Fibroblast of lung (primary cell): Measurements from ENCODE around the gene LRRFIP1. TPM values are rescaled to one million over a fixed set of nuclear protein-coding genes. Genes with fewer than 3 reads are reported as not detected.

Experiments
- DNase-seq, 2 donors: peaks; one replicate each; pipeline versions ENCODE4 v3.0.0 to v3.0.0-alpha.2; 2010; ENCODE audit warnings: low read depth in 2 of 2
- H2AFZ ChIP-seq: 2 replicates; pipeline ENCODE4 v1.5.1; 2012; ENCODE audit warnings: low read length, control low read depth, inconsistent platforms
- H3K27ac ChIP-seq: 2 replicates; pipeline ENCODE4 v1.5.1; 2011; ENCODE audit warnings: low read length, control low read depth; ENCODE audit not compliant: insufficient read depth
- H3K27me3 ChIP-seq: 2 replicates; pipeline ENCODE4 v1.5.1; 2011; ENCODE audit warnings: mild to moderate bottlenecking, low read length; ENCODE audit not compliant: control insufficient read depth, insufficient read depth
- H3K36me3 ChIP-seq: 2 replicates; pipeline ENCODE4 v1.5.1; 2011; ENCODE audit warnings: low read length; ENCODE audit not compliant: control insufficient read depth, insufficient read depth
- H3K4me1 ChIP-seq: 2 replicates; pipeline ENCODE4 v1.5.1; 2011; ENCODE audit warnings: low read length; ENCODE audit not compliant: control insufficient read depth, insufficient read depth; ENCODE audit errors: extremely low read depth
- H3K4me2 ChIP-seq: 2 replicates; pipeline ENCODE4 v1.5.1; 2011; ENCODE audit warnings: low read length, control low read depth; ENCODE audit not compliant: insufficient read depth; ENCODE audit errors: extremely low read depth
- H3K4me3 ChIP-seq, 4 experiments: fragments of 200-600 bp in 1 of 4; sonication (generic) in 1 of 4; replicated peaks in 1 of 4; 2 replicates each; pipeline ENCODE4 v1.5.1; 2011 to 2016; ENCODE audit warnings: low read length in 4 of 4, low read depth in 3 of 4, mild to moderate bottlenecking in 3 of 4, control low read depth in 2 of 4, inconsistent platforms in 1 of 4, mixed read lengths in 1 of 4; ENCODE audit not compliant: insufficient read depth in 1 of 4; ENCODE audit errors: control extremely low read depth in 1 of 4
- H3K79me2 ChIP-seq: 2 replicates; pipeline ENCODE4 v1.5.1; 2012; ENCODE audit warnings: mild to moderate bottlenecking, low read length, inconsistent platforms; ENCODE audit not compliant: control insufficient read depth, insufficient read depth
- H3K9ac ChIP-seq: 2 replicates; pipeline ENCODE4 v1.5.1; 2011; ENCODE audit warnings: mild to moderate bottlenecking, low read length, control low read depth; ENCODE audit not compliant: insufficient read depth
- H3K9me3 ChIP-seq: 2 replicates; pipeline ENCODE4 v1.5.1; 2012; ENCODE audit warnings: low read depth, low read length; ENCODE audit not compliant: control insufficient read depth, insufficient read depth
- H4K20me1 ChIP-seq: 2 replicates; pipeline ENCODE4 v1.5.1; 2011; ENCODE audit warnings: low read length; ENCODE audit not compliant: control insufficient read depth, insufficient read depth; ENCODE audit errors: extremely low read depth
- EZH2 ChIP-seq: IDR thresholded peaks from 2 replicates; pipeline ENCODE4 v1.5.1; 2012; ENCODE audit warnings: low read length, control low read depth, mild to moderate bottlenecking; ENCODE audit errors: missing control alignments
- polyA plus RNA-seq, 2 donors: library from polyadenylated mRNA; depleted of rRNA in 1 of 2; stranded (reverse) in 1 of 2; unstranded in 1 of 2; fragments of >200 nt; gene quantifications; 2 replicates each; pipeline ENCODE4 v1.2.1, GENCODE V29; 2011 to 2012; ENCODE audit warnings: missing spikeins in 1 of 2
- total RNA-seq: library from RNA; depleted of rRNA; stranded (reverse); fragments of >200 nt; gene quantifications from 2 replicates; pipeline ENCODE4 v1.2.1, GENCODE V29; 2014
- TF ChIP-seq, protein P1 (sequence below), 2 donors: IDR thresholded peaks in 1 of 2; conservative IDR thresholded peaks in 1 of 2; 1 replicate in 1 of 2; 2 replicates in 1 of 2; pipeline ENCODE4 v1.5.1; 2011 to 2012; ENCODE audit warnings: low read length in 2 of 2, control low read depth in 1 of 2, inconsistent platforms in 1 of 2, low read depth in 1 of 2, mild to moderate bottlenecking in 1 of 2

Gene LRRFIP1
- total and polyA plus RNA-seq, 2 donors (not counting 1 experiment from before 2014, with no cell fraction given) = 58.1 to 113 TPM

DNA sequence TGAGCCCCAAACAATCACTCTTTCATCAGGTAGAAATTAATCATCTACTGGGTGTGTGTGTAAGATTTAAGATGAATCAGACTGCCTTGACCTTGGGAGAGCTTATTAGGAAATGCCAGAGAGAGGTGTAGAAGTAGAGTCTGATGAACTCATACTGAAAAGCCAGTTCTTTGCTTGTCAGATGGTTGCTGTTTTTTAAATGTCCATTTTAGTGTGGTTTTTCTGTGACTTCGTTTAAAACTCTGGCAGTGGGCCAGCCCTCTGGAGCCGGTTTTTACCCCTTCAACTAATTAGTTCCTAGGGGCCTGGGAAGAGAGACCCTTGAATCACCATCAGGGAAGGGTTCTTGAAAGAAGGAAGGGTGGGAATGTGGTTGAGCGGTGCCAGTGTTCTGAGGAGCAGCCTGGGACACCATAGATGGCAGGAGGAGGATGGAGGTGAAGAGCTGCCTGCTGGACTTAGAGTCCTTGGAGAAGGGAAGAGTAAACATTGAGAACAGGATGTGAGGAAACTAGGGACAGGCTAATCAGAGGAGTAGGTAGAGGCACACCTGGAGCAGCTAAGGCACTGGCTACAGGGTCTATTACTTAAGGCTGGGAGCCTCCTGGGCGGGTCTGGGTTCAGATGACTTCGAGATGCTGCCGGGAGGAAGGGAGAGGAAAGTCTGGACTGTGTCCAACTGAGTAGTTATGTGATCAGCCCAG, 66.1 kb downstream of the LRRFIP1 start:
- H4K20me1 ChIP-seq = no peaks in the 10 kb centered on the region
- H2AFZ ChIP-seq = no peak overlapping the region
- H3K9ac ChIP-seq = peak overlapping the region; percentile 99
- no peaks in the 10 kb centered on the region for H3K9me3 ChIP-seq
- peak overlapping the region; percentile 96 for H3K4me2 ChIP-seq
- peaks cover 55% of the 10 kb centered on the region for H3K79me2 ChIP-seq
- no peak for TF ChIP-seq EZH2
- TF ChIP-seq, protein P1, sequence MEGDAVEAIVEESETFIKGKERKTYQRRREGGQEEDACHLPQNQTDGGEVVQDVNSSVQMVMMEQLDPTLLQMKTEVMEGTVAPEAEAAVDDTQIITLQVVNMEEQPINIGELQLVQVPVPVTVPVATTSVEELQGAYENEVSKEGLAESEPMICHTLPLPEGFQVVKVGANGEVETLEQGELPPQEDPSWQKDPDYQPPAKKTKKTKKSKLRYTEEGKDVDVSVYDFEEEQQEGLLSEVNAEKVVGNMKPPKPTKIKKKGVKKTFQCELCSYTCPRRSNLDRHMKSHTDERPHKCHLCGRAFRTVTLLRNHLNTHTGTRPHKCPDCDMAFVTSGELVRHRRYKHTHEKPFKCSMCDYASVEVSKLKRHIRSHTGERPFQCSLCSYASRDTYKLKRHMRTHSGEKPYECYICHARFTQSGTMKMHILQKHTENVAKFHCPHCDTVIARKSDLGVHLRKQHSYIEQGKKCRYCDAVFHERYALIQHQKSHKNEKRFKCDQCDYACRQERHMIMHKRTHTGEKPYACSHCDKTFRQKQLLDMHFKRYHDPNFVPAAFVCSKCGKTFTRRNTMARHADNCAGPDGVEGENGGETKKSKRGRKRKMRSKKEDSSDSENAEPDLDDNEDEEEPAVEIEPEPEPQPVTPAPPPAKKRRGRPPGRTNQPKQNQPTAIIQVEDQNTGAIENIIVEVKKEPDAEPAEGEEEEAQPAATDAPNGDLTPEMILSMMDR (conservative IDR thresholded peaks at IDR 0.05 in 1 of 2, IDR thresholded peaks at IDR 0.05 in 1 of 2; ENCODE audit: low read depth in 1 of 2, low read length in 2 of 2) = no peak
- peaks cover 33% of the 10 kb centered on the region for H3K4me1 ChIP-seq
- H3K4me3 ChIP-seq = peak overlapping the region; percentile 78 to 88 (median 80)
- peak overlapping the region; percentile 95 for H3K27ac ChIP-seq
- H3K27me3 ChIP-seq = no peaks in the 10 kb centered on the region
- DNase-seq = peak; percentile 61 to 81
- no peaks in the 10 kb centered on the region for H3K36me3 ChIP-seq

DNA sequence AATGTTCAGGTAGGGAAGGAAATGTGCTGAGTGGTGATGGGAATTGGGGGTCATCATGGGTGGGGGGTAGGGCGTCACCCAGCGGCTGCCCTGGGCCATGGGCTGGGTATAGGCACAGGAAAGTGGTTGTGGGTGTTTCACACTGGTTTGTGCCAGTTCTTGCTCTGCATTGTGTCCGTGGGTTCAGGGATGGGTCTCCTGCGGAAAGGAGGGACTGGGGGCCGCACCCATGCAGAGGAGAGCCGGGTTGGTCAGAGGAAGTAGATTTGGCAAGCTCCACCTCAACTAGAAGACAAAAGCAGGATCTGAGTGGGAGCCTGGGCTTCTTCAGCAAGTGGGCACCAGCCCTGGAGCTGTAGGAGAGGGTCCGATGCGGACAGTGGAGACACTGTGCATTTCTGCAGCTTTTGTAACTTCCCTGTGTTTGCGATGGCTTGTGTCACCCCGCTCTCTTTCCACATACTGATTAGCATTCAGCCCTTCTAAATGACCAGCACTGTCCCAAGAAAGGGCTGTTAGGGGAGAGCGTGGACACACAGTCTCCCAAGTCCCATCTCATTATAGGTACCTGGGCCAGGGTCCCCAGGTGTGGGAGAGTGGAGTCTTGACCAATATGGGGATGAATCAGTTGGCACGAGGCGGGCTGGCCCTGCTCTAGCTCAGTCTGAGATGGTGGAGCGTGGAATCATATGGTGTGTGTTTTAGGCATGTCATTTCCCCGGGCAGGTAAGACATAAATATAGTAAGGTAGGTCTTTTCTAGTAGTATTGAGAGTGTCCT, 67.2 kb downstream of the LRRFIP1 start:
- H3K79me2 ChIP-seq = peaks cover 64% of the 10 kb centered on the region
- peaks cover 24% of the 10 kb centered on the region for H3K4me1 ChIP-seq
- peak overlapping the region in 2 of 4 experiments; percentile 9 to 88 for H3K4me3 ChIP-seq
- peak overlapping the region; percentile 95 for H3K27ac ChIP-seq
- no peak for TF ChIP-seq EZH2
- TF ChIP-seq, protein P1 (conservative IDR thresholded peaks at IDR 0.05 in 1 of 2, IDR thresholded peaks at IDR 0.05 in 1 of 2; ENCODE audit: low read depth in 1 of 2, low read length in 2 of 2) = no peak
- peak overlapping the region; percentile 96 for H3K4me2 ChIP-seq
- peaks cover 2% of the 10 kb centered on the region for H3K36me3 ChIP-seq
- H3K9ac ChIP-seq = no peak overlapping the region
- no peaks in the 10 kb centered on the region for H3K9me3 ChIP-seq
- DNase-seq = no peak
- H2AFZ ChIP-seq = no peak overlapping the region
- no peaks in the 10 kb centered on the region for H4K20me1 ChIP-seq
- no peaks in the 10 kb centered on the region for H3K27me3 ChIP-seq

DNA sequence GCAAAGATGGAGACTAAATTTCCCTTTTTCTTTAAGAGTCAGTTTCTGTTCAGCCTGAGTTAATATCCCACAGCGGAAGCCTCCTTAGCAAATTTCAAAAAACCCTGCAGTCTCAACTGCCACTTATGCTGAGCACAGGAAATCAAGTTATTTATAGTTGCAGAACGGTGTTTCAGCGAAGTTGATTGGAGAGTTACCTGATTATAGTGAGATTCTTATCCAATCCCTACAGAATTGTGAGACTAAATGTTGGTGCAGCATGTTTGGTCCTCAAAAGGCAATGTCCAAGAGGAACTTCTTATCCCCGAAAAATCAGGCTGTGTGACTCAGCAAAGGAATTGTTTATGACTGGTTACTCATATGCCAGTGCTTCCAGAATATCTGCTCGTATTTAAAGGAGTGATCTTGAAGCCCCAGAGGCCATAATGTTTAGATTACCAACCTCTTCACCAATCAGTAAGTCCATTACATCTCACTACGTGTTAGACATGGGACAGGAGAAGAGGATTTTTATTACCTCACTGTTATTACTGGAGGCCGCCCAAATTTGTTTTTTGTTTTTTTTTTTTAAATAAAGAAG, 67.9 kb downstream of the LRRFIP1 start:
- Histone ChIP-seq H3K27ac (peak overlapping the region; percentile 95), H4K20me1 (no peaks in the 10 kb centered on the region), H3K4me2 (peak overlapping the region; percentile 70), H3K4me1 (peaks cover 22% of the 10 kb centered on the region), H3K27me3 (no peaks in the 10 kb centered on the region), H3K79me2 (peaks cover 71% of the 10 kb centered on the region), H2AFZ (no peak overlapping the region), H3K9me3 (no peaks in the 10 kb centered on the region), H3K36me3 (peaks cover 2% of the 10 kb centered on the region), H3K9ac (no peak overlapping the region), H3K4me3 (peak overlapping the region in 2 of 4 experiments; percentile 7 to 35)
- DNase-seq = peak; percentile 96 to 97
- no peak for TF ChIP-seq EZH2
- TF ChIP-seq, protein P1 (conservative IDR thresholded peaks at IDR 0.05 in 1 of 2, IDR thresholded peaks at IDR 0.05 in 1 of 2; ENCODE audit: low read depth in 1 of 2, low read length in 2 of 2) = no peak
